ENCODE results near the gene GLCCI1. TPM values are rescaled to one million over a fixed set of nuclear protein-coding genes. Genes with fewer than 3 reads are reported as not detected.

Gene GLCCI1
- total and polyA plus RNA-seq, 2 donors (not counting 3 experiments of a cell fraction or from before 2014, with no cell fraction given), result 2.3 to 5.6 TPM

GRCh38 chr7:8092140-8092539 is 123.5 kb downstream of the GLCCI1 start:
- Histone ChIP-seq H3K79me2 (ENCODE audit: control insufficient read depth, insufficient read depth, low read length) (no peaks in the 10 kb centered on the region), H4K20me1 (replicated peaks; ENCODE audit: control insufficient read depth, extremely low read depth, insufficient read depth, low read length) (no peaks in the 10 kb centered on the region), H3K27me3 (ENCODE audit: control insufficient read depth in 2 of 2, insufficient read depth in 2 of 2, low read length in 2 of 2) (no peaks in the 10 kb centered on the region), H3K36me3 (ENCODE audit: control insufficient read depth in 2 of 2, extremely low read depth in 1 of 2, insufficient read depth in 2 of 2, low read length in 2 of 2) (no peaks in the 10 kb centered on the region), H3K9ac (replicated peaks; ENCODE audit: extremely low read depth, insufficient read depth, low read length) (no peak overlapping the region), H3K9me3 (replicated peaks; ENCODE audit: control insufficient read depth, insufficient read depth, low read length) (no peaks in the 10 kb centered on the region), H3K4me3 (replicated peaks in 1 of 3; ENCODE audit: insufficient read depth in 1 of 3, low read depth in 1 of 3, low read length in 3 of 3) (no peak overlapping the region), H3K4me1 (ENCODE audit: control insufficient read depth, extremely low read depth, insufficient read depth, low read length) (no peaks in the 10 kb centered on the region), H3K27ac (ENCODE audit: insufficient read depth, low read depth, low read length) (no peak overlapping the region), H3K4me2 (ENCODE audit: insufficient read depth, low read length) (no peak overlapping the region), H3K9me1 (replicated peaks; ENCODE audit: control insufficient read depth, extremely low read depth, insufficient read depth, low read length) (no peaks in the 10 kb centered on the region), H2AFZ (ENCODE audit: low read depth, low read length) (no peak overlapping the region)
- no peak for TF ChIP-seq POLR2AphosphoS5 (IDR thresholded peaks at IDR 0.05; ENCODE audit: insufficient read depth, low read depth, low read length)
- TF ChIP-seq, protein P1, sequence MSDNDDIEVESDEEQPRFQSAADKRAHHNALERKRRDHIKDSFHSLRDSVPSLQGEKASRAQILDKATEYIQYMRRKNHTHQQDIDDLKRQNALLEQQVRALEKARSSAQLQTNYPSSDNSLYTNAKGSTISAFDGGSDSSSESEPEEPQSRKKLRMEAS (IDR thresholded peaks at IDR 0.05; ENCODE audit: insufficient read depth, insufficient read length), result no peak
- no peak for TF ChIP-seq FOS (IDR thresholded peaks at IDR 0.05; ENCODE audit: borderline replicate concordance, insufficient read depth, low read length)
- TF ChIP-seq GATA2 (IDR thresholded peaks at IDR 0.05; ENCODE audit: insufficient read depth, insufficient read length, low read depth, low read length), result no peak
- dilution Hi-C loops (cut with MboI; ENCODE audit: extremely low pct_ligation_motif_present, low sequenced_read_pairs) (no loop called here), intact Hi-C loops (cut with micrococcal nuclease) (no loop called here)
- ChIA-PET CTCF (no interaction called here), POLR2A (no interaction called here)
- DNase-seq (ENCODE audit: low read depth, low spot score), result no peak
- FAIRE-seq, result no peak
- BruUV-seq (replicated peaks), result no TSS peak

DNA sequence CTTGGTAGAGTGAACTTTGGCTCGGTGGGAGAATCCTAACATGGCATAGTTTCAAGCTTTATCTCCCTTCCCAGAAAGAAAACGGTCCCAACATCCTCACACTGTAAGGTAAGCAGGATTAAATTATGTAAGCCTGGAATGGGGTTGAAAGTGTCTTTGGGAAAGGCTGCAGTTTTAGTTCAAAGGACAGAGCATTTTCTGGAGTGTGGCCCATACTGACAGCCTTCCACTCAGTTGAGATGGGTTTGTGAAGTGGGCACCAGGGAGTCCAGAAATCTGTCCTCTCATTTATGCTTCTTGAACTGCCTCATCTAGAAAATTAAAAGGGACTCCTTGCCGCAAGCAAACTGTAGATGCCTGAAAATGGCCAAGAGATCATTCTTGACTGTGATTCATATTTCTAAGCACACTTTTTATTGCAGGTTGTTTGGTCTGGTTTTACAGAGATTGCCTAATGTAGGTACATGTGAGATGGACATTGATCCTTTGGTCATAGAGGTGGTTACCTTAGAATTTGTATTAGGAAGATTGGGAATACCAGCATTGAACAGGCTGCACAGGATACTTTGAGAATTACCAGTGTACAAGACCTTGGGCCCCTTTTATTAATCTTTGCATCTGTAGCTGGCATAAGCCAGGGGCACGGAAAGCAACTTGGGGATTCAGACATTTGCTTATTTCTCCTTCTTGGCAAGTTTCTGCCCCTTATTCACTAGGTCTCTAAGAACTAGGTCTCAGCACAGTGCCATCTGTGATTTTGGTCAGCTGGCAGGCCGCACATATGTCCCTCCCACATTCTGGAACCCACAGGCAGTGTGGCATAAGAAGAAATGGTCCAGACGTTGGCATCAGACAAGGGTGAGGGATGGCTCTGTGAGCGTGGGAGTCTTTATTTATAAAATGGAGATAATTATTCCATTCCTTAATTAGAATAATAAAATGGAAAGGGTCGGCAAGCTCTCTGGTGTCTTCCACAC is 125.9 kb downstream of the GLCCI1 start:
- no peak for TF ChIP-seq POLR2A (IDR thresholded peaks at IDR 0.05; ENCODE audit: low read depth, low read length)
- TF ChIP-seq EZH2 (IDR thresholded peaks at IDR 0.05; ENCODE audit: borderline replicate concordance, low read depth, low read length, severe bottlenecking), result no peak
- TF ChIP-seq POLR2AphosphoS5 (IDR thresholded peaks at IDR 0.05; ENCODE audit: insufficient read depth, low read depth, low read length), result no peak
- TF ChIP-seq, protein P1 (IDR thresholded peaks at IDR 0.05; ENCODE audit: insufficient read depth, insufficient read length), result no peak
- TF ChIP-seq, protein P2, sequence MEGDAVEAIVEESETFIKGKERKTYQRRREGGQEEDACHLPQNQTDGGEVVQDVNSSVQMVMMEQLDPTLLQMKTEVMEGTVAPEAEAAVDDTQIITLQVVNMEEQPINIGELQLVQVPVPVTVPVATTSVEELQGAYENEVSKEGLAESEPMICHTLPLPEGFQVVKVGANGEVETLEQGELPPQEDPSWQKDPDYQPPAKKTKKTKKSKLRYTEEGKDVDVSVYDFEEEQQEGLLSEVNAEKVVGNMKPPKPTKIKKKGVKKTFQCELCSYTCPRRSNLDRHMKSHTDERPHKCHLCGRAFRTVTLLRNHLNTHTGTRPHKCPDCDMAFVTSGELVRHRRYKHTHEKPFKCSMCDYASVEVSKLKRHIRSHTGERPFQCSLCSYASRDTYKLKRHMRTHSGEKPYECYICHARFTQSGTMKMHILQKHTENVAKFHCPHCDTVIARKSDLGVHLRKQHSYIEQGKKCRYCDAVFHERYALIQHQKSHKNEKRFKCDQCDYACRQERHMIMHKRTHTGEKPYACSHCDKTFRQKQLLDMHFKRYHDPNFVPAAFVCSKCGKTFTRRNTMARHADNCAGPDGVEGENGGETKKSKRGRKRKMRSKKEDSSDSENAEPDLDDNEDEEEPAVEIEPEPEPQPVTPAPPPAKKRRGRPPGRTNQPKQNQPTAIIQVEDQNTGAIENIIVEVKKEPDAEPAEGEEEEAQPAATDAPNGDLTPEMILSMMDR (IDR thresholded peaks at IDR 0.05; ENCODE audit: extremely low read depth in 1 of 2, insufficient read depth in 1 of 2, low read depth in 1 of 2, low read length in 2 of 2), result no peak
- no peak for TF ChIP-seq JUN (IDR thresholded peaks at IDR 0.05; ENCODE audit: borderline replicate concordance, insufficient read depth, insufficient read length, low read depth)
- no peak for TF ChIP-seq GATA2 (IDR thresholded peaks at IDR 0.05; ENCODE audit: insufficient read depth, insufficient read length, low read depth, low read length)
- no peak for TF ChIP-seq FOS (IDR thresholded peaks at IDR 0.05; ENCODE audit: borderline replicate concordance, insufficient read depth, low read length)
- TF ChIP-seq MYC (IDR thresholded peaks at IDR 0.05; ENCODE audit: low read depth, low read length), result no peak
- no TSS peak for BruUV-seq (replicated peaks)
- dilution Hi-C loops (cut with MboI; ENCODE audit: extremely low pct_ligation_motif_present, low sequenced_read_pairs) (no loop called here), intact Hi-C loops (cut with micrococcal nuclease) (no loop called here)
- FAIRE-seq, result no peak
- Histone ChIP-seq H3K27ac (ENCODE audit: insufficient read depth, low read depth, low read length) (no peak overlapping the region), H2AFZ (ENCODE audit: low read depth, low read length) (no peak overlapping the region), H3K27me3 (ENCODE audit: control insufficient read depth in 2 of 2, insufficient read depth in 2 of 2, low read length in 2 of 2) (no peaks in the 10 kb centered on the region), H3K4me2 (ENCODE audit: insufficient read depth, low read length) (no peak overlapping the region), H3K9me1 (replicated peaks; ENCODE audit: control insufficient read depth, extremely low read depth, insufficient read depth, low read length) (no peaks in the 10 kb centered on the region), H3K4me1 (ENCODE audit: control insufficient read depth, extremely low read depth, insufficient read depth, low read length) (no peaks in the 10 kb centered on the region), H3K79me2 (ENCODE audit: control insufficient read depth, insufficient read depth, low read length) (no peaks in the 10 kb centered on the region), H3K9me3 (replicated peaks; ENCODE audit: control insufficient read depth, insufficient read depth, low read length) (no peaks in the 10 kb centered on the region), H3K9ac (replicated peaks; ENCODE audit: extremely low read depth, insufficient read depth, low read length) (no peak overlapping the region), H3K4me3 (replicated peaks in 1 of 3; ENCODE audit: insufficient read depth in 1 of 3, low read depth in 1 of 3, low read length in 3 of 3) (no peak overlapping the region), H3K36me3 (ENCODE audit: control insufficient read depth in 2 of 2, extremely low read depth in 1 of 2, insufficient read depth in 2 of 2, low read length in 2 of 2) (no peaks in the 10 kb centered on the region), H4K20me1 (replicated peaks; ENCODE audit: control insufficient read depth, extremely low read depth, insufficient read depth, low read length) (no peaks in the 10 kb centered on the region)
- ChIA-PET POLR2A (no interaction called here), CTCF (no interaction called here)
- no peak for DNase-seq (ENCODE audit: low read depth, low spot score)
